Karpas-422 (cell line): ENCODE results near the gene LRCH2. TPM values are rescaled to one million over a fixed set of nuclear protein-coding genes. Genes with fewer than 3 reads are reported as not detected.

Experiments used
- DNase-seq: peaks from one replicate; pipeline ENCODE4 v3.0.0-alpha.2; 2015
- H2AFZ ChIP-seq: fragments of 200-600 bp; sonication (generic); 2 replicates; pipeline ENCODE4 v1.6.1; 2014; ENCODE audit warnings: antibody characterized with exemption, low read length, mixed read lengths
- H3K27ac ChIP-seq: fragments of 200-600 bp; sonication (generic); 2 replicates; pipeline ENCODE4 v1.5.1; 2014; ENCODE audit warnings: mild to moderate bottlenecking, low read length, moderate library complexity
- H3K27me3 ChIP-seq: fragments of 200-600 bp; sonication (generic); 2 replicates; pipeline ENCODE4 v1.6.1; 2014; ENCODE audit warnings: low read length, mixed read lengths
- H3K36me3 ChIP-seq: fragments of 200-600 bp; sonication (generic); 2 replicates; pipeline ENCODE4 v1.6.1; 2014; ENCODE audit warnings: low read length, mixed read lengths; ENCODE audit not compliant: insufficient read depth
- H3K4me1 ChIP-seq: fragments of 200-600 bp; sonication (generic); 2 replicates; pipeline ENCODE4 v1.6.1; 2014; ENCODE audit warnings: mild to moderate bottlenecking, low read length, mixed read lengths
- H3K4me2 ChIP-seq: fragments of 200-600 bp; sonication (generic); 2 replicates; pipeline ENCODE4 v1.6.1; 2014; ENCODE audit warnings: low read length, low read depth, mild to moderate bottlenecking; ENCODE audit not compliant: poor library complexity, severe bottlenecking
- H3K4me3 ChIP-seq: fragments of 200-600 bp; sonication (generic); 2 replicates; pipeline ENCODE4 v1.5.1; 2014; ENCODE audit warnings: mild to moderate bottlenecking, antibody characterized with exemption, low read length, mixed read lengths
- H3K79me2 ChIP-seq: fragments of 200-600 bp; sonication (generic); 2 replicates; pipeline ENCODE4 v1.6.1; 2014; ENCODE audit warnings: mild to moderate bottlenecking, low read length, mixed read lengths
- H3K9ac ChIP-seq: fragments of 200-600 bp; sonication (generic); 2 replicates; pipeline ENCODE4 v1.6.0; 2014; ENCODE audit warnings: low read length
- H3K9me2 ChIP-seq: fragments of 200-600 bp; sonication (generic), shearing (Covaris generic); replicated peaks from 2 replicates; pipeline ENCODE4 v1.6.0; 2014; ENCODE audit warnings: mild to moderate bottlenecking, low read length, moderate library complexity; ENCODE audit not compliant: insufficient read depth
- H3K9me3 ChIP-seq: fragments of 300-700, 200-600 bp; sonication (generic); 2 replicates; pipeline ENCODE4 v1.6.1; 2014; ENCODE audit warnings: low read length, mixed read lengths
- H4K20me1 ChIP-seq: fragments of 200-600 bp; sonication (generic); 2 replicates; pipeline ENCODE4 v1.6.1; 2014; ENCODE audit warnings: mild to moderate bottlenecking, antibody characterized with exemption, low read length, low read depth; ENCODE audit not compliant: insufficient read depth
- total RNA-seq: library from RNA; depleted of rRNA; stranded (reverse); fragments of >200 nt; shearing (Covaris generic); gene quantifications from 2 replicates; pipeline ENCODE4 v1.2.3, GENCODE V29; 2014; ENCODE audit warnings: low replicate concordance

The LRCH2 gene
- total RNA-seq, 1 experiment from 2014 or later, result not detected

- Histone ChIP-seq H3K9ac (no peak overlapping the region), H3K9me2 (no peaks in the 10 kb centered on the region), H3K79me2 (no peaks in the 10 kb centered on the region)
These were observed 59.3 kb downstream of the LRCH2 start for GRCh38 chrX:115174548-115174947.

GRCh38 chrX:115173181-115173580, 60.7 kb downstream of the LRCH2 start:
- Histone ChIP-seq H3K4me2 (no peak overlapping the region), H4K20me1 (no peaks in the 10 kb centered on the region), H3K27me3 (no peaks in the 10 kb centered on the region), H3K79me2 (no peaks in the 10 kb centered on the region), H3K9me3 (no peaks in the 10 kb centered on the region), H3K36me3 (no peaks in the 10 kb centered on the region), H3K9me2 (no peaks in the 10 kb centered on the region), H3K9ac (no peak overlapping the region), H3K4me3 (no peak overlapping the region), H3K27ac (no peak overlapping the region), H3K4me1 (no peaks in the 10 kb centered on the region), H2AFZ (no peak overlapping the region)
- DNase-seq, result no peak

More at GRCh38 chrX:115174548-115174947, 59.3 kb downstream of the LRCH2 start:
- no peaks in the 10 kb centered on the region for H3K36me3 ChIP-seq
- no peak for DNase-seq
- H3K4me3 ChIP-seq, result no peak overlapping the region
- H4K20me1 ChIP-seq, result no peaks in the 10 kb centered on the region
- no peaks in the 10 kb centered on the region for H3K4me1 ChIP-seq
- no peaks in the 10 kb centered on the region for H3K9me3 ChIP-seq
- no peaks in the 10 kb centered on the region for H3K27me3 ChIP-seq
- H2AFZ ChIP-seq, result no peak overlapping the region
- no peak overlapping the region for H3K27ac ChIP-seq
- no peak overlapping the region for H3K4me2 ChIP-seq

GRCh38 chrX:115147220-115147619, 86.7 kb downstream of the LRCH2 start:
- no peaks in the 10 kb centered on the region for H3K79me2 ChIP-seq
- H3K27me3 ChIP-seq, result no peaks in the 10 kb centered on the region
- H3K4me3 ChIP-seq, result no peak overlapping the region
- no peaks in the 10 kb centered on the region for H3K36me3 ChIP-seq
- no peaks in the 10 kb centered on the region for H3K9me2 ChIP-seq
- no peak overlapping the region for H2AFZ ChIP-seq
- no peaks in the 10 kb centered on the region for H3K9me3 ChIP-seq
- peak; percentile 60 for DNase-seq
- H3K4me2 ChIP-seq, result no peak overlapping the region
- H3K4me1 ChIP-seq, result no peaks in the 10 kb centered on the region
- no peak overlapping the region for H3K9ac ChIP-seq
- no peaks in the 10 kb centered on the region for H4K20me1 ChIP-seq
- H3K27ac ChIP-seq, result no peak overlapping the region

GRCh38 chrX:115142057-115142456, 91.8 kb downstream of the LRCH2 start:
- H3K4me2 ChIP-seq, result no peak overlapping the region
- no peak for DNase-seq
- no peak overlapping the region for H2AFZ ChIP-seq
- no peaks in the 10 kb centered on the region for H3K79me2 ChIP-seq
- no peak overlapping the region for H3K27ac ChIP-seq
- no peaks in the 10 kb centered on the region for H3K9me3 ChIP-seq
- no peaks in the 10 kb centered on the region for H3K4me1 ChIP-seq
- H3K9me2 ChIP-seq, result no peaks in the 10 kb centered on the region
- no peak overlapping the region for H3K4me3 ChIP-seq
- no peaks in the 10 kb centered on the region for H4K20me1 ChIP-seq
- no peak overlapping the region for H3K9ac ChIP-seq
- no peaks in the 10 kb centered on the region for H3K36me3 ChIP-seq
- no peaks in the 10 kb centered on the region for H3K27me3 ChIP-seq

GRCh38 chrX:115138040-115138439, 95.9 kb downstream of the LRCH2 start:
- no peaks in the 10 kb centered on the region for H3K79me2 ChIP-seq
- H3K9me3 ChIP-seq, result no peaks in the 10 kb centered on the region
- no peak overlapping the region for H3K4me3 ChIP-seq
- DNase-seq, result no peak
- no peaks in the 10 kb centered on the region for H4K20me1 ChIP-seq
- H3K27ac ChIP-seq, result no peak overlapping the region
- H3K36me3 ChIP-seq, result no peaks in the 10 kb centered on the region
- no peaks in the 10 kb centered on the region for H3K9me2 ChIP-seq
- H3K4me2 ChIP-seq, result no peak overlapping the region
- no peak overlapping the region for H2AFZ ChIP-seq
- no peak overlapping the region for H3K9ac ChIP-seq
- no peaks in the 10 kb centered on the region for H3K27me3 ChIP-seq
- H3K4me1 ChIP-seq, result no peaks in the 10 kb centered on the region

- H4K20me1 ChIP-seq, result no peaks in the 10 kb centered on the region
These were observed 99.5 kb downstream of the LRCH2 start for GRCh38 chrX:115134382-115134781.

GRCh38 chrX:115112411-115112810, 121.5 kb downstream of the LRCH2 start:
- no peaks in the 10 kb centered on the region for H4K20me1 ChIP-seq
- H2AFZ ChIP-seq, result no peak overlapping the region
- H3K36me3 ChIP-seq, result no peaks in the 10 kb centered on the region
- no peak overlapping the region for H3K9ac ChIP-seq
- no peak overlapping the region for H3K4me3 ChIP-seq
- H3K27me3 ChIP-seq, result no peaks in the 10 kb centered on the region
- H3K9me2 ChIP-seq, result no peaks in the 10 kb centered on the region
- H3K79me2 ChIP-seq, result no peaks in the 10 kb centered on the region
- DNase-seq, result no peak
- no peak overlapping the region for H3K4me2 ChIP-seq
- no peak overlapping the region for H3K27ac ChIP-seq
- H3K9me3 ChIP-seq, result no peaks in the 10 kb centered on the region
- no peaks in the 10 kb centered on the region for H3K4me1 ChIP-seq

More at GRCh38 chrX:115134382-115134781, 99.5 kb downstream of the LRCH2 start:
- Histone ChIP-seq H3K9me3 (no peaks in the 10 kb centered on the region), H3K4me2 (no peak overlapping the region), H2AFZ (no peak overlapping the region), H3K36me3 (no peaks in the 10 kb centered on the region), H3K27me3 (no peaks in the 10 kb centered on the region), H3K9ac (no peak overlapping the region), H3K79me2 (no peaks in the 10 kb centered on the region), H3K4me3 (no peak overlapping the region), H3K9me2 (no peaks in the 10 kb centered on the region), H3K27ac (no peak overlapping the region), H3K4me1 (no peaks in the 10 kb centered on the region)
- DNase-seq, result no peak

- Histone ChIP-seq H3K9ac (no peak overlapping the region), H3K4me1 (no peaks in the 10 kb centered on the region), H3K27me3 (no peaks in the 10 kb centered on the region), H3K79me2 (no peaks in the 10 kb centered on the region), H3K27ac (no peak overlapping the region), H3K36me3 (no peaks in the 10 kb centered on the region), H3K9me3 (no peaks in the 10 kb centered on the region), H4K20me1 (no peaks in the 10 kb centered on the region), H3K9me2 (no peaks in the 10 kb centered on the region), H2AFZ (no peak overlapping the region), H3K4me3 (no peak overlapping the region), H3K4me2 (no peak overlapping the region)
- DNase-seq, result no peak
These were observed 135.0 kb downstream of the LRCH2 start for GRCh38 chrX:115098897-115099296.

- Histone ChIP-seq H2AFZ (no peak overlapping the region), H4K20me1 (no peaks in the 10 kb centered on the region)
These were observed 140.7 kb downstream of the LRCH2 start for GRCh38 chrX:115093191-115093590.

More at GRCh38 chrX:115093191-115093590, 140.7 kb downstream of the LRCH2 start:
- Histone ChIP-seq H3K9me3 (no peaks in the 10 kb centered on the region), H3K9ac (no peak overlapping the region), H3K27me3 (no peaks in the 10 kb centered on the region), H3K79me2 (no peaks in the 10 kb centered on the region), H3K4me2 (no peak overlapping the region), H3K4me3 (no peak overlapping the region), H3K9me2 (no peaks in the 10 kb centered on the region), H3K36me3 (no peaks in the 10 kb centered on the region), H3K4me1 (no peaks in the 10 kb centered on the region), H3K27ac (no peak overlapping the region)
- DNase-seq, result no peak
